ENCODE data around the gene SLC2A1. TPM values are rescaled to one million over a fixed set of nuclear protein-coding genes. Genes with fewer than 3 reads are reported as not detected.

The SLC2A1 gene
- total and polyA plus RNA-seq, 9 of the 15 experiments (the other 6 are each of a cell fraction or from before 2014, with no cell fraction given): 12.6 to 153 (median 48.0) TPM

DNA sequence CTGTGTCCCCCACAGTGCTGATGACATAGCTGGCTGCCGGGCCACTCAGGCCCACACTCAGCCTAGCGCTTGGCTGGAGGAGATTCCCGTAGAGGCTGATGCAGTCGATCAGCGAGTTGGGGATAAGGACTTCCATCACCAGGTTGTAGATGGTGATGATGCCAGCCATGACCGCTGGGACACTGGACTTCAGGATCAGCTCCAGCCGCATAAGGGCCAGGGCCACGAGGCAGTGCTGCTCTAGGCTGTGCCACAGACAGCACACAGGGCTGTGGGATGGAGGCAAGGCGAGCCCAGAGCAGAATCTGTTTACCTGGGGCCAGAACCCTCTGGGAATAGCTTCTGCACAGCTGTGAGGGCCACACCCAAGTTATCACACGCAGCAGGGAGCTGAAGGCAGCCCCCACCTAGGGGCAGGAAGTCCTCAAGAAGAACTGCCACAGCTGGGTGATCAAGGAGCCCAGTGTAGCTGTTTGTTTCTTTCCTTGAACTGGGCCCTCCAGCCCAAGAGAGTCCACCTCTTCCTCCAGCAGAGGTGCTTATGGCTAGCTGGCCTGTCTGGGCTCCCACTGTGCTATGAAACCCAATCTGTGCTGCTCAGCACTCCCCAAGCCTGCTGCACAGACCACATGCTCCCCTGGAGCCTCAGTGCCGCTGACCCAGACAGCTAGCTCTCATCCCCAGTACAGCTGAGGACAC lies 6.2 kb downstream of the SLC2A1 start (continued):
- TF ChIP-seq TBP (optimal IDR thresholded peaks at IDR 0.05; ENCODE audit: low read depth, low read length) (peak; percentile 24), ZNF79 (CRISPR knock-in tag; IDR thresholded peaks at IDR 0.05; ENCODE audit: low read depth) (no peak), SMAD1 (IDR thresholded peaks at IDR 0.05; ENCODE audit: low read depth, low read length, partially characterized antibody) (no peak), BACH1 (tag; IDR thresholded peaks at IDR 0.05) (no peak), ZBTB7A (IDR thresholded peaks at IDR 0.05; ENCODE audit: borderline replicate concordance, control insufficient read depth, low read depth, low read length) (peak; percentile 59; the same call in 1 of the 2 replicates), SRSF7 (optimal IDR thresholded peaks at IDR 0.05; ENCODE audit: low read depth, low read length) (no peak), ATF7 (IDR thresholded peaks at IDR 0.05) (peak; percentile 29), ZNF589 (CRISPR knock-in tag; IDR thresholded peaks at IDR 0.05; ENCODE audit: low read depth) (no peak), CXXC5 (CRISPR knock-in tag; IDR thresholded peaks at IDR 0.05) (peak; percentile 75), MECOM (CRISPR knock-in tag; IDR thresholded peaks at IDR 0.05) (no peak), ZNF75A (CRISPR knock-in tag; IDR thresholded peaks at IDR 0.05) (no peak), PRPF4 (IDR thresholded peaks at IDR 0.05; ENCODE audit: insufficient read depth, low read depth, low read length, poor library complexity, severe bottlenecking) (no peak), JUNB (CRISPR knock-in tag; conservative IDR thresholded peaks at IDR 0.05) (no peak), POU5F1 (IDR thresholded peaks at IDR 0.05; ENCODE audit: borderline replicate concordance, low read depth, low read length, partially characterized antibody) (no peak), ETV5 (CRISPR knock-in tag; IDR thresholded peaks at IDR 0.05; ENCODE audit: low read depth) (peak; percentile 68; the same call in 1 of the 2 replicates), NCOA2 (IDR thresholded peaks at IDR 0.05; ENCODE audit: partially characterized antibody in 2 of 2) (no peak), ZC3H4 (CRISPR knock-in tag; IDR thresholded peaks at IDR 0.05; ENCODE audit: borderline replicate concordance) (no peak), NFRKB (IDR thresholded peaks at IDR 0.05; ENCODE audit: low read depth) (no peak), CREB5 (CRISPR knock-in tag; IDR thresholded peaks at IDR 0.05) (no peak), STAT5A (IDR thresholded peaks at IDR 0.05; ENCODE audit: borderline replicate concordance, low read length) (peak; percentile 52; the same call in 1 of the 2 replicates), DPF2 (IDR thresholded peaks at IDR 0.05) (peak; percentile 78), RB1 (IDR thresholded peaks at IDR 0.05; ENCODE audit: low read depth) (0 out of 2 replicates have a peak, but pooled peaks have one; percentile 46), ZNF584 (CRISPR knock-in tag; IDR thresholded peaks at IDR 0.05; ENCODE audit: low read depth) (0 out of 2 replicates have a peak, but pooled peaks have one; percentile 50), C11orf30 (IDR thresholded peaks at IDR 0.05; ENCODE audit: low read depth) (no peak)
- TF ChIP-seq, protein P1, sequence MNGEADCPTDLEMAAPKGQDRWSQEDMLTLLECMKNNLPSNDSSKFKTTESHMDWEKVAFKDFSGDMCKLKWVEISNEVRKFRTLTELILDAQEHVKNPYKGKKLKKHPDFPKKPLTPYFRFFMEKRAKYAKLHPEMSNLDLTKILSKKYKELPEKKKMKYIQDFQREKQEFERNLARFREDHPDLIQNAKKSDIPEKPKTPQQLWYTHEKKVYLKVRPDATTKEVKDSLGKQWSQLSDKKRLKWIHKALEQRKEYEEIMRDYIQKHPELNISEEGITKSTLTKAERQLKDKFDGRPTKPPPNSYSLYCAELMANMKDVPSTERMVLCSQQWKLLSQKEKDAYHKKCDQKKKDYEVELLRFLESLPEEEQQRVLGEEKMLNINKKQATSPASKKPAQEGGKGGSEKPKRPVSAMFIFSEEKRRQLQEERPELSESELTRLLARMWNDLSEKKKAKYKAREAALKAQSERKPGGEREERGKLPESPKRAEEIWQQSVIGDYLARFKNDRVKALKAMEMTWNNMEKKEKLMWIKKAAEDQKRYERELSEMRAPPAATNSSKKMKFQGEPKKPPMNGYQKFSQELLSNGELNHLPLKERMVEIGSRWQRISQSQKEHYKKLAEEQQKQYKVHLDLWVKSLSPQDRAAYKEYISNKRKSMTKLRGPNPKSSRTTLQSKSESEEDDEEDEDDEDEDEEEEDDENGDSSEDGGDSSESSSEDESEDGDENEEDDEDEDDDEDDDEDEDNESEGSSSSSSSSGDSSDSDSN (IDR thresholded peaks at IDR 0.05; ENCODE audit: borderline replicate concordance in 1 of 2, low read depth in 2 of 2, low read length in 2 of 2): peak in 1 of 2 experiments; percentile 21; a peak in 1 of 4 replicates
